ENCODE results near the gene PASK.

PASK gene

DNA sequence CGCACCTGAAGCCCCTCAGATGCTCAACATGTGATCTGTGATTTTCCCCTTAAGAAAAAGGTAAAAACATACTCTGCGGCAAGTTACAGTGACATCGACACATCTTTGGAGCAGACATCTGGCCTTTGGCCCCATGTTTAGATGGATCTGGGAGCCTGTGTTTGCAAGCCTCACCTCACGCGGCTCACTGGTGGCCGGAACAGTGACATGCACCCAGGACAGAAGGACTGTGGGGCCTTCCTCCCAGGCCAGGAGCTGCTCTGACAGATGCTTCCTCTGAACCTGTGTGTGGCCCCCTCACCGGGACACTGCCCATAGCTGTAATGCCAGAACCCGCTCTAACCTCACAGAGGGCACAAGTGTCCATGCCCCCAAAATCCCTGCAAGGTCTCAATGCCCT is 13.1 kb downstream of the PASK start:
- Histone ChIP-seq H3K36me3 (ENCODE audit: control insufficient read depth, insufficient read depth, low read length) (peaks cover 85% of the 10 kb centered on the region), H3K27me3 (ENCODE audit: control insufficient read depth, insufficient read depth, low read length) (no peaks in the 10 kb centered on the region), H3K9ac (ENCODE audit: low read depth, low read length) (no peak overlapping the region), H3K4me3 (ENCODE audit: low read depth, low read length) (no peak overlapping the region), H3K9me3 (ENCODE audit: control insufficient read depth, insufficient read depth, low read length) (no peaks in the 10 kb centered on the region), H3K27ac (ENCODE audit: low read depth, low read length) (no peak overlapping the region), H3K4me1 (ENCODE audit: control insufficient read depth, insufficient read depth, low read length) (no peaks in the 10 kb centered on the region)

DNA sequence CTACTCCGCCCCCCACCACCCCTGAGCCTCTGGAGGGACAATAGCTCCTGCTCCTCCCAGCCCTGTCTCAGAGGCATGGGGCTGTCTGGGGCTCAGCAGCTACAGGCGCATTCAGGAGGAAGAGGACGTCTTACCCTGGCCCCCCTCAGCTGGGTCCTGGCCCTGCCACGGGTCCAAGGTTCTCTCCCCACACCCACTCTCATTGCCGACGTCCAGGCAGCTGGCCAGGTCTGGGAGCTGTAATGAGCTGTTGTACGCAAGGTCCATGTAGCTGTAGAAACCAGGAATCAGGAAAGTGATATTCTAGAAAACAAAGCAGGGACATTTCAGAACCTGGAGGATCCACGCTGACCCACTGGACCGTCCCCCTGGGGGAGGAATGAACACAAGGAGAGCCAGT is 13.5 kb downstream of the PASK start:
- Histone ChIP-seq H3K36me3 (ENCODE audit: control insufficient read depth, insufficient read depth, low read length) (peaks cover 86% of the 10 kb centered on the region), H3K27ac (ENCODE audit: low read depth, low read length) (no peak overlapping the region), H3K4me1 (ENCODE audit: control insufficient read depth, insufficient read depth, low read length) (no peaks in the 10 kb centered on the region), H3K9ac (ENCODE audit: low read depth, low read length) (no peak overlapping the region), H3K9me3 (ENCODE audit: control insufficient read depth, insufficient read depth, low read length) (no peaks in the 10 kb centered on the region), H3K4me3 (ENCODE audit: low read depth, low read length) (no peak overlapping the region), H3K27me3 (ENCODE audit: control insufficient read depth, insufficient read depth, low read length) (no peaks in the 10 kb centered on the region)

DNA sequence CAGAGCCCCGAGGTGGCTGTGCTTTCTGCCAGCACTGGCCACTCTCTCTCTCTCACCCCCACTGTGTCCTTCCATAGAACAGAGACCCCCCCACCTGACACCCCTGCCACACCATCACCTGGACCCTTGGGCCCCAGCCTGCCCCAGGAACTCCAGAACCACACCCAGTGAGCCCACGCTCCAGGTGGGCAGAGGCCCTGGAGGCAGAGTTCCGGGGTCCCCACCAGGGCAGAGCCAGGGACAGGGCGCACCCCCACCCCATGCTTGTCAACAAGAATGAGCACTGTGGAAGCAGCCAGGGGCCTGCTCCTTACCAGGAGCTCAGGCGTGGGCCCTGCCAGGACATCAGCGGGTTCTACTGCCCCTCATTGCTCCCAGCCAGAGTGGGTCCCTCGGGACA is 14.6 kb downstream of the PASK start:
- Histone ChIP-seq H3K4me3 (ENCODE audit: low read depth, low read length) (no peak overlapping the region), H3K9me3 (ENCODE audit: control insufficient read depth, insufficient read depth, low read length) (no peaks in the 10 kb centered on the region), H3K36me3 (ENCODE audit: control insufficient read depth, insufficient read depth, low read length) (peaks cover 86% of the 10 kb centered on the region), H3K9ac (ENCODE audit: low read depth, low read length) (no peak overlapping the region), H3K4me1 (ENCODE audit: control insufficient read depth, insufficient read depth, low read length) (no peaks in the 10 kb centered on the region), H3K27me3 (ENCODE audit: control insufficient read depth, insufficient read depth, low read length) (no peaks in the 10 kb centered on the region), H3K27ac (ENCODE audit: low read depth, low read length) (no peak overlapping the region)

DNA sequence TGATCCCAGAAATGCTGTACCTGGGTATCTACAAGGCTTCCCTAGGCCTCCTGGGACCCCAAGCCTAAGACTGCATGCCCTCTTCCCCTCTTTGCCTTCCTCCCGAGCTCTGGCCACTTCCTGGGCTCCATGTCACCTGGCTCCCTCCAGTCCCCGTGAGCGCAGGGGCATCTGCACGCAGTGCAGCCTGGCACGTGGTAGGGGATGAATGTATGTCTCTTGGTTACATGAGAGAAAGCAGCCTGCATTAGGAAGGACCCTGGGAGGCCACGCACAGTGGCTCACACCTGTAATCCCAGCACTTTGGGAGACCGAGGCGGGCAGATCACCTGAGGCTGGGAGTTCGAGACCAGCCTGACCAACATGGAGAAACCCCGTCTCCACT is 15.8 kb downstream of the PASK start:
- peaks cover 79% of the 10 kb centered on the region for H3K36me3 ChIP-seq (ENCODE audit: control insufficient read depth, insufficient read depth, low read length)
- no peaks in the 10 kb centered on the region for H3K9me3 ChIP-seq (ENCODE audit: control insufficient read depth, insufficient read depth, low read length)
- no peaks in the 10 kb centered on the region for H3K27me3 ChIP-seq (ENCODE audit: control insufficient read depth, insufficient read depth, low read length)
- H3K9ac ChIP-seq (ENCODE audit: low read depth, low read length): no peak overlapping the region
- no peak overlapping the region for H3K27ac ChIP-seq (ENCODE audit: low read depth, low read length)
- H3K4me1 ChIP-seq (ENCODE audit: control insufficient read depth, insufficient read depth, low read length): no peaks in the 10 kb centered on the region
- no peak overlapping the region for H3K4me3 ChIP-seq (ENCODE audit: low read depth, low read length)

DNA sequence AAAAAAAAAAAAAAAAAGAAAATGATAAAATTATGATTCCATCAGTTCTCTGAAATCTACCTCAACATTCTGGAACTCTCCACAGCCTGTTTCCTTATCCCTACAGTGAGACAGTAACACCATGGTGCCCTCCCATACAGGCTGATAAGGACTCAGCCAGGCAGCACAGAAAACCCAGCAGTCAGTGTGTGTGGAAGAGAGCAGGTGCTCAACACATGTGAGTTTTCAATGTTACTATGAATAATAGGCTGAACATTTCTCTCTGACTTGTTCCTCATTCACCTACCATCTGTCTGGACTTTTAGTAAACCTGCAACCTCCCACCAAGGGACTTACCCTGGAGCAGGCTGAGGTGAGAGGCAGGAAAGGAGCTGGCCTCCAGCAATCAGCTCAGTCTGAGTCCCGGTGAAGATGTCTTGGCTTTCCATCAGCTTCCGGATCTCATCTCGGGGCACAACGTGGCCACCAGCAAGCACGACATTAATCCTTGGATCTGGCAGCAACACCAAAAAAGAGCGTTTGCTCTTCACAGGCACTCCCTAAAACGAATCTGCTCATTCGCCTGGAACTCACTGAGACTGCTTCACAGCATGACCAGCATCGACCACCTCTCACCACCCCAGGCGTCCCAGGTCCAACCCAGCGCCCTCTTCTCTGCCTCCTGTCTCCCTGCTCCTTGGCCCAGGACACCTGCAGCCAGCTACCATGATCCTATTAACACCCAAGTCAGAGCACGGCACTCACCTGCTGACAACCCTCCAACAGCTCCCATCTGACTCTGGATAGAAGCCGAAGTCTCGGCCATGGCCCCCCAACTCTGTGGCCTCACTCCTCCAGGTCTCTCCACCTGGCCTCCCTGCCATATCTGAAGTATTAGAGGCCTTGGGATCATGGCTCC is 16.5 kb downstream of the PASK start:
- H3K27me3 ChIP-seq (ENCODE audit: control insufficient read depth, insufficient read depth, low read length): no peaks in the 10 kb centered on the region
- no peak overlapping the region for H3K27ac ChIP-seq (ENCODE audit: low read depth, low read length)
- no peaks in the 10 kb centered on the region for H3K9me3 ChIP-seq (ENCODE audit: control insufficient read depth, insufficient read depth, low read length)
- H3K4me3 ChIP-seq (ENCODE audit: low read depth, low read length): no peak overlapping the region
- H3K9ac ChIP-seq (ENCODE audit: low read depth, low read length): no peak overlapping the region
- H3K36me3 ChIP-seq (ENCODE audit: control insufficient read depth, insufficient read depth, low read length): peaks cover 73% of the 10 kb centered on the region
- no peaks in the 10 kb centered on the region for H3K4me1 ChIP-seq (ENCODE audit: control insufficient read depth, insufficient read depth, low read length)

DNA sequence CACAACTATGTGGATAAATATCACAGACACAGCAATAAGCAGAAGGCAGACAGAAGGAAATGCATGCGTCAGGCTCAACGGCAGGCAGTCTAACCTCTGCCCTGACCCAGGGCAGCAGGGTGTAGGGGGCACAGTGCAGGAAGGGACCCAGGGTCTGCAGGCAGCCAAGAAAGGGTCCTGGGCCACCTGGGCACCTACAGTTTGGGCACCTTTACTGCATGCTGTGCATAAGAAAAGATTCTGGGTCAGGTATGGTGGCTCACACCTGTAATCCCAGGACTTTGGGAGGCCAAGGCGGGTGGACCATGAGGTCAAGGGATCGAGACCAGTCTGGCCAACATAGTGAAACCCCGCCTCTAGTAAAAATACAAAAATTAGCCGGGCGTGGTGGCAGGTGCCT is 17.7 kb downstream of the PASK start:
- Histone ChIP-seq H3K27me3 (ENCODE audit: control insufficient read depth, insufficient read depth, low read length) (no peaks in the 10 kb centered on the region), H3K36me3 (ENCODE audit: control insufficient read depth, insufficient read depth, low read length) (peaks cover 69% of the 10 kb centered on the region), H3K4me3 (ENCODE audit: low read depth, low read length) (no peak overlapping the region), H3K9me3 (ENCODE audit: control insufficient read depth, insufficient read depth, low read length) (no peaks in the 10 kb centered on the region), H3K9ac (ENCODE audit: low read depth, low read length) (no peak overlapping the region), H3K4me1 (ENCODE audit: control insufficient read depth, insufficient read depth, low read length) (no peaks in the 10 kb centered on the region), H3K27ac (ENCODE audit: low read depth, low read length) (no peak overlapping the region)

DNA sequence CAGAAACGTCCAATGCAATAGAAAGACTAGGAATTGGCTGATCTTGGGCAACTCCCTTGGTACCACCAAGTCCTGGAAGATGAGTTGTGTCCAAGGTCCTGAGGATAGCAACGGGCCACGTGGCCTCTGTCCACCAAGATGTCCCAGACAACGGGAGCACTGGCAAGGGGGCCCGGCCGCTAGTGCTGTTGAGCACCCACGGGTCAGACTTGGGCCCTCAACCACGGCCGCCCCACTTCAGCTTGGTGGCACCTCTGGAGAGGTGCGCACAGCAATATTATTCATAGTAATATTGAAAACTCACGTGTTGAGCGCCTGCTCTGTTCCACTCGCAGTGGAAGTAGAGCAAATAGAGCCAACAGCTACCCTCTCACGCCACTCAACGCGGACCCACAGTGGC is 19.0 kb downstream of the PASK start:
- Histone ChIP-seq H3K4me1 (ENCODE audit: control insufficient read depth, insufficient read depth, low read length) (no peaks in the 10 kb centered on the region), H3K9me3 (ENCODE audit: control insufficient read depth, insufficient read depth, low read length) (no peaks in the 10 kb centered on the region), H3K27ac (ENCODE audit: low read depth, low read length) (no peak overlapping the region), H3K36me3 (ENCODE audit: control insufficient read depth, insufficient read depth, low read length) (peaks cover 68% of the 10 kb centered on the region), H3K27me3 (ENCODE audit: control insufficient read depth, insufficient read depth, low read length) (no peaks in the 10 kb centered on the region), H3K4me3 (ENCODE audit: low read depth, low read length) (no peak overlapping the region), H3K9ac (ENCODE audit: low read depth, low read length) (no peak overlapping the region)

DNA sequence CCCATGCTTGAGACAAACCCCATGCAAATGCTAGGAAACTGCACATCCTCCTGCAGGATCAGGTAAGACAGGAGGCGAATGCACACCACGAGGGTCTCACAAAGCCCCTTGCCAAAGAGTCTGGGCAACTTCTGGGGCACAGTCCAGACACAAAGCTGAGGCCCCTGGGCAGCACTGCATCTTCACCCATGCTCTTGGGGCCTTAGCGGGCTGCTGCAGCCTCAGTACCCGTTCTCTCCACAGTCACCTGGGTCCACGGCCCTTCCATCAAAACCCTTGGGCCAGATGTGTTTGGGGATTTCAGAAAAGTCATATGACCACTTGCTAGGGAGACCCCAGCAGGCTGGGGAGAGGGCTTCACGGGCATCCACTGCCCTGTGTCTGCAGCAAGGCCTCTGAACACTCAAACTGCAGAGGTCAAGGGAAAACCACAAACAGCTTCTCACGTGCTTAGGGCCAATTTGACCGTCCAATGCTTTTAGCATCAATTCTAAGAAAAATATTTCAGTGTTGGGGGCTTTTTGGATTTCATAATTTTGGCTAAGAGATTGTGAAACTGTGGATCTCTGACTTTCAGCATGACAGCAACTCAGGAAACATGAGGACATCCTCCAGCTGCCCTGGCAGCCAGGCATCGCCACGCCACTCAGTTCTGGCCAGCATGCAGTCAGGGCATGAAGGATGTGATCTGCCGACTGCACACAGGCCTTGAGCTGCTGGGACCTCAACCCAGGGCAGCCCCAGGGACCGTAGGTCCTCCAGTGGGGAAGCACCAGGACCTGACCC is 20.0 kb downstream of the PASK start:
- no peak overlapping the region for H3K9ac ChIP-seq (ENCODE audit: low read depth, low read length)
- no peaks in the 10 kb centered on the region for H3K27me3 ChIP-seq (ENCODE audit: control insufficient read depth, insufficient read depth, low read length)
- H3K4me3 ChIP-seq (ENCODE audit: low read depth, low read length): no peak overlapping the region
- no peaks in the 10 kb centered on the region for H3K9me3 ChIP-seq (ENCODE audit: control insufficient read depth, insufficient read depth, low read length)
- no peaks in the 10 kb centered on the region for H3K4me1 ChIP-seq (ENCODE audit: control insufficient read depth, insufficient read depth, low read length)
- peaks cover 60% of the 10 kb centered on the region for H3K36me3 ChIP-seq (ENCODE audit: control insufficient read depth, insufficient read depth, low read length)
- H3K27ac ChIP-seq (ENCODE audit: low read depth, low read length): no peak overlapping the region

DNA sequence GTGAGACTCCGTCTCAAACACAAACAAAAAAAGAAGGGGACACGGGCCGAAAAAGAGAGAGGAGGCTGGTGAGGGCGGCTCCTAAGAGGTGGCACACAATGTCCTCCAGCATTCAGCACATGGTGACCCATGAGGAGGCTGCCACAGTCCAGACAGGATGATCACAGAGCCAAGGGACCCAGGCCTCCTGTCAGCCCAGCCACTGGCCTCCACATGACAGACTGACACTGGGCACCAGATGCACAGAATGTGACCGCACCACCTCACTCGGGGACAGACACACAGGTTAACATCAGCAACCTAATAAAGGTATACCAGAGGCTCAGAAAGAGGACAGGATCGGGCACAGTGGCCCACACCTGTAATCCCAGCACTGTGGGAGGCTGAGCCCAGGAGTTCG is 21.0 kb downstream of the PASK start:
- Histone ChIP-seq H3K9me3 (ENCODE audit: control insufficient read depth, insufficient read depth, low read length) (no peaks in the 10 kb centered on the region), H3K27me3 (ENCODE audit: control insufficient read depth, insufficient read depth, low read length) (no peaks in the 10 kb centered on the region), H3K9ac (ENCODE audit: low read depth, low read length) (no peak overlapping the region)

DNA sequence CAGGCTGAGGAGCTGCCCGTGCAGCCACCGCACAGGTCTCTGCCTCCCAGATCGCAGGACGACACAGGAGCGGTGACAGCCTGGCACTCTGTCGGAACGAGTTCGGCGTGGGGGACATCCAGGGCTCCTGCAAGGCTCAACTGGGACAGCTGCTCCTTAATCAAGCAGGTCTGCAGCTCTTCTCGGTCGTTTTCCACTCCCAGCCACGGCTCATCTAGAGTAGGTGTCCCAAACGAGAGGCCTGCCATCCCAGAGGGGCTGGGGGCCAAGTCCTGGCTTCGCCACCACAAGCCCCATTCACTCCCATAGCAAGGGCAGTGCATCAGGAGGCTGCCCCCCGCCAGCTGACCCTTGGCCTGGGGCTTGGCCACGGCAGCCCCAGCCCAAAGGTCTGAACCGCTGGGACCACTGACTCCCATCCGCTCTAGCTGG is 22.5 kb downstream of the PASK start:
- no peaks in the 10 kb centered on the region for H3K4me1 ChIP-seq (ENCODE audit: control insufficient read depth, insufficient read depth, low read length)
- no peak overlapping the region for H3K27ac ChIP-seq (ENCODE audit: low read depth, low read length)
- no peaks in the 10 kb centered on the region for H3K27me3 ChIP-seq (ENCODE audit: control insufficient read depth, insufficient read depth, low read length)
- H3K9me3 ChIP-seq (ENCODE audit: control insufficient read depth, insufficient read depth, low read length): no peaks in the 10 kb centered on the region
- H3K4me3 ChIP-seq (ENCODE audit: low read depth, low read length): no peak overlapping the region
- no peak overlapping the region for H3K9ac ChIP-seq (ENCODE audit: low read depth, low read length)
- H3K36me3 ChIP-seq (ENCODE audit: control insufficient read depth, insufficient read depth, low read length): peaks cover 57% of the 10 kb centered on the region

More for the DNA sequence above, 21.0 kb downstream of the PASK start:
- no peak overlapping the region for H3K4me3 ChIP-seq (ENCODE audit: low read depth, low read length)
- peaks cover 61% of the 10 kb centered on the region for H3K36me3 ChIP-seq (ENCODE audit: control insufficient read depth, insufficient read depth, low read length)
- no peaks in the 10 kb centered on the region for H3K4me1 ChIP-seq (ENCODE audit: control insufficient read depth, insufficient read depth, low read length)
- no peak overlapping the region for H3K27ac ChIP-seq (ENCODE audit: low read depth, low read length)

DNA sequence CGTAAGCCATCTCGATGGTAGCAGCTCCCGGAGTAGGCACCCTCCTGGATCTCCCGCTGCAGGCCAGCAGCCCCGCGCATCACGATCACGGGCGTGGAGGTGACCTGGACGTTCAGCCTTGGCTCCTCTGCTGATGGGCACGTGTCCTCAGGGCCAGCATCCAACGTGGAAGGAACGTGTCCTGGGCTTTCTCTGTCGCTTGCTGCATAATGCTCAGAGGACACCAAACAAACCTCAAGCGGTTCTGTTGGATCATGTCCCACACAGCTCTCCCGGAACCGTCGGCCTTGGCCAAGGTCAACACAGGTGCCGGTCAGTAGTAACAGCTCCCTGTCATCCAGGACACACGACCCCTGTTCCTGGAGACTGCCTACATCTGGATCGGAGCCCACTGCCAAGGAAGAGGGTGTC is 23.1 kb downstream of the PASK start:
- H3K27me3 ChIP-seq (ENCODE audit: control insufficient read depth, insufficient read depth, low read length): no peaks in the 10 kb centered on the region
- H3K36me3 ChIP-seq (ENCODE audit: control insufficient read depth, insufficient read depth, low read length): peaks cover 57% of the 10 kb centered on the region
- no peak overlapping the region for H3K27ac ChIP-seq (ENCODE audit: low read depth, low read length)
- H3K4me3 ChIP-seq (ENCODE audit: low read depth, low read length): no peak overlapping the region
- H3K9me3 ChIP-seq (ENCODE audit: control insufficient read depth, insufficient read depth, low read length): no peaks in the 10 kb centered on the region
- no peaks in the 10 kb centered on the region for H3K4me1 ChIP-seq (ENCODE audit: control insufficient read depth, insufficient read depth, low read length)
- no peak overlapping the region for H3K9ac ChIP-seq (ENCODE audit: low read depth, low read length)

Measured in HUES48 (cell line).